HS-5 (cell line): ENCODE data around the gene WDR72.
"Not testable (repeated sequence)": the region's sequence is repeated elsewhere in the genome, so short reads cannot be mapped to it uniquely, and the experiment has no call there.

ENCODE experiments used
- DNase-seq: peaks from one replicate; pipeline ENCODE4 v3.0.0-alpha.2; 2012; ENCODE audit warnings: low read depth

The WDR72 gene

DNA sequence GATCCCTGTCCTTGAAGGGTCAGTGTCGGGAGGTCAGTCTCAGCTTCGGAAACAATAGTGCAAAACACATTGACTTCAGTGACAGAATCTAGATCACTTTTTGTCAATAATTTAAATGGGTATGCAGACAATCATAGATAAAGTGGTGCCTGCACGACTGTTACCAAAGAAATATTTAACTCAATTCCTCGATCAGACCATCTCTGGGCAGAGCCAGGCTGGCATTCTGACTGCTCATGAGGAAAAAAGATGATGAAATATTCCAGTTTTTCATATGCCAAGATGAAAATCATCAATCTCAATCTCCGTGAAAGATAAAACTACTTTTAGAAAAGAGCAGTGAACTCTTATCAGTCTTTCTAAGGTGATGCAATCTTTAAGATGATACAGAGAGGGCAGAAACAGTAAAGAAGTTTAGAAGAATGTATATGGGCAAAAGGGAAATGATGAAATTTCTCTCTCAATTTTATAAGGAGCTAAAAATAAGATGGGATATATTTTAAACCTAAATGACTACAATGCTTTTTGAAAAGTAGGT lies 169.9 kb downstream of the WDR72 start:
- DNase-seq: no peak

DNA sequence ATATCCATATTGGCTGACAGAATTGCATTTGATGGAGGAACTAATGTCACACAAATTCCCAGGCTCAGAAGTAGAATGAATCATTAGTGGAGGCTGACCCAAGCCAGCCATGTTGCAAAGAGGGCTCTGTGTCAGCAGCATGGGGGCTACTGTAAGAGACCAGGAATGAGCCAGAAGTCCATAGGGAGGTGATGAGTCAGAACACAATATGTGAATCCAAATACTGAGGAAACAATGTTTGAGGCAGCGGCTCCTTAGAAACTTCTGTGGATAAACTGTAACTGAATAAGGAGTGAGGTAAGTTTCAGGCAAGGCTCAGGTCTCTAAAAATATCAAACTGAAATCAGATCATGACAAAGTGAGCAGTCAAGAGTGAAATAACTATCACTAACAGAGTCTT lies 170.7 kb downstream of the WDR72 start:
- peak; percentile 91 for DNase-seq

DNA sequence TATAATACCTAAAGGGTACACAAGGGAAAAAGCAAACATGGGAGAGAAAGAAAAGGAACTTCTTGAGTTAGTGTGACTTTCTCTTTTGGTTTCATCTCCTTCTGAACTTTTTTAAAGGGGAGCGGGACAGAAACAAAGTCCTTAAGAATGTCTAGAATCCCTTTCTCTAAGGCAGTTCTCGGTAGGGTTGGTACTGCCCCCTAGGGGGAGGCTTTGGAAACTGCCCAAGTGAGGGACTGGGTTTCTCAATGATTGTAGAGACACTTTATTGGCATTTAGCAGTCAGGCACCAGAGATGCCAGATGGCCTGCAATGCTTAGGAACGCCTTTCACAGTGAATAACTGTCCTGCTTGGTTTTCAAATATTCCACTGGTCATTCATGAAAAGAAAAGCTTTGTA lies 172.7 kb downstream of the WDR72 start:
- no peak for DNase-seq

DNA sequence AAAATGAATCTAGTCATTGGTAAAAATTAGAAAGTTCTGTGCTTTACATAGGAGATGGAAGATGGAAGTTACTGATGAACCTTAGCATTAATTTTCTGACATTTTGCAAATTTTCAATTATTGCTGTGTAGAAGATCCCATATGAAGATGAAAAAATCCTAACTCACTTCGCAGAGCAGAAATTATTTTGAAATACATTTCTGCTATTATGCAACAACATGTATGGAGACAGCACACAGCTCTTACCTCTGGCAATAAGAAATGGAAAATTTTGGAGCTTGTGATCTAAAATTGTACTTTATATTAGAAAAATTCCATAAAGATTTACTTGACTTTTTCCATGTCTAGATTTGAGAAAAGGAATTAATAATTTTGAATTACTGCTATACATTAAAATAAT lies 177.9 kb downstream of the WDR72 start:
- no peak for DNase-seq

DNA sequence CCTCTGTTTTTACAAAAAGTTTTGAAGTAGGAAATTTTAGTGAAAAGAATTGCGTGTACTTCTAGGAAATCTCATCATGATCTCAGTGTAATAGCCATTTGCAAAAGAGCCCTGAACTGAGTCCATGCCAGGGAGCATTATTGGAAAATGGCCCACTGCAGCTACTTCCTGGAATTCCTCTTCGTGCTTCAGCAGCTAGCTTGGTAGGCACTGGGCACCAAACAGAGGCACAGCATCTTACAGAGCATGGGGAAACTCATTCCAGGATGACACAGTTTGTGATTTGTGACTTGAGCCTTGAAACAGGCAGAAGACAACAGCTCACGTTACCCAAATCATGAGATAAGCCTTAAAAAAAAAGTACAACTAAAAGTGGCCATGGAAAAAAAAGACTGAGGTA lies 179.1 kb downstream of the WDR72 start:
- DNase-seq: no peak

DNA sequence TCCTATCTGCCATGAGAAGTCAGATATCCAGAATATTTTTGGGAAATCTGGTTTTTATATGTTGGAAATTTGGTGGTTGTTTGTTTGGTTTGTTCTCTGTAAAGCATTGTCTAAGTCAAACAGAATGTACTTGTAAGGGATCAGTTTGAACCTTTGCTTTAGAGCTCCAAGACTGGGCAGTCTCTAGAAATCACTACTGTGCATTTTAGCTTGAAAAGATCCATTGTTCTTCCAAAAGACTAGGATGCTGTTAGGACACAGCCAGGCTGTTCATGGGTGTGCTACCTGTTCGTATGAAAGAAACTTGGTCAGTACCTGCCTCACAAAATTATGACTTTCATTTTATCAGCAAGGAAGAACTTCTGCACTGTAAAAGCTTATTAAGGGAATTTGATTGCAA lies 182.6 kb downstream of the WDR72 start:
- DNase-seq: no peak

DNA sequence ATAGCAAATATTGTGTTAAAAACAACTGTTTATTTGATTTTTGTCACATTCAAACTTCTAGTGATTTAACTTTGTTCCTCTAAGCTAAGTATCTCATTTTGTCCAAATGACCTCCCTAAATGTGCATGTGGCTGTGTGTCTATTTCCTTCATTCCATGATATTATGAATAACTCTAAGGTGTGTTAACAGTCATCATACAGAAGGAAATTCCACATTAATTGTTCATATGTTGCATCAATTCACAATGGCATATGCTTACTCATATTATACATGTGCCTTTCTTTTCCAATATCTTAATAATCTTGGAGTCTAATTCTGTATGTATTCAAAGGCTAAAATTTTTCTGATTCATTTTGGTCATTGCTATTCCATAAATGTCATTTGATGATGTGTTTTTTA lies 186.4 kb downstream of the WDR72 start:
- DNase-seq: no peak

DNA sequence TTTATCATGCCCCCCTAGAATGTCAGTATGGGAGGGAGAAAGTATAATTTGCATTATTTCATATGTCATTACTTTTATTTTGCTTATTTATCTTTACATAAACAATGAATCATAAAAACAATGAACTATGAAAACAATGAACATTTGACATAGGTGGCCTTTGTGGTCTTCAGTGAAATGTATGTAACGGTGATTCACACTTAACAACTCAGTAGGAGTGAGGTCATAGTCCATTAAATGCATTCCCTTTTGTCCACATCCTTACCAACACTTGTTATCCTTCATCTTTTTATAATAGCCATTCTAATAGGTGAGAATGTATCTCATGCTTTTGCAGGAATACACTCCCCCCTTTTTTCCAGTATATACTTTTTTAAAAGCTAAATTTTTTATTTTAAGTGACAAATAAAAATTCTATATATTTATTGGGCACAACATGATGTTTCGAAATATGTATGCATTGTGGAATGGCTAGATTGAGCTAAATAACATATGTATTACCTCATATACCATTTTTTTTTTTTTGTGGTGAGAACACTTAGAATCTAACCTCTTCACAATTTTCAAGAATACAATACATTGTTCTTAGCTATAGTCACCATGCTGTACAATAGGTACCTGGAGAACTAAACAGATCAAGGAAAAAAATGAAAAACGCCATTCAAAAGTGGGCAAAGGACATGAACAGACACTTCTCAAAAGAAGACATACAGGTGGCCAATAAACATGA lies 189.5 kb downstream of the WDR72 start:
- peak; percentile 39 for DNase-seq

DNA sequence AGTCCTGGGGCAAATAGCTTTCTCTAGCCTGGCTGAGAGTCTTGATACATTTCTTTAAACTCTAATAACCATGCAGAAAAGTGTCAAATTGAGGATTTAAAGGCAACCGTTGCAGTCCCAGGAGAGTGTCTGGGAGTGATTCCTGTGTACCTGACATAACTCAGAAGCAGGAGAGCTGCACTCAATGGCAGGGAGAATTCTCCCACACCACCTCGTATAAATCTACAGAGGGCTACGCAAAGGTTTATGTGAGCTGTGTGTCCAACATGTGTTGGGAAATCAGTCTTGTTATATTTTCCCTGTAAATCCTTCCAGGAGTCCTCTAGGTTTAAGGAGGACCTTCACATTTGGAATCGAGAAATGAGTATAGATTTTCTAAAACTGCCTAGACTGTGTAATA lies 192.6 kb downstream of the WDR72 start:
- DNase-seq: no peak

DNA sequence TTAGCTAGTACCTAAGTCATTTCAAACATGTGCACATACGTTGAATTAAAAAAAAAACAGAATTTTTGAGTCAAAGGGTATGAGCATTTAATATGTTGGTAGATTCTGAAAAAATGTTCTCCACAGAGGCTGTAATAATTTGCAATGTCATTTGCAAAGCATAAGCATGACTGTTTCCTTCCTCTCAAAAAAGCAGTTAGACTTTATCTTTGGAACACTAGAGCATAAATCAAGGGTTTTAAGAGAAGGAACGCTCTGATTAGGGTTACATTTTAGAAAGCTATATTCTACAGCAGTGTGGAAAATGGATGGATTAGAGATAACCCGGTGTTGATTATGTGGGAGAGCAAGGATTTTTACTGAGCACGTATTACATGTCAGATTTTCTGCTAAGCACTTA lies 193.7 kb downstream of the WDR72 start:
- no peak for DNase-seq

DNA sequence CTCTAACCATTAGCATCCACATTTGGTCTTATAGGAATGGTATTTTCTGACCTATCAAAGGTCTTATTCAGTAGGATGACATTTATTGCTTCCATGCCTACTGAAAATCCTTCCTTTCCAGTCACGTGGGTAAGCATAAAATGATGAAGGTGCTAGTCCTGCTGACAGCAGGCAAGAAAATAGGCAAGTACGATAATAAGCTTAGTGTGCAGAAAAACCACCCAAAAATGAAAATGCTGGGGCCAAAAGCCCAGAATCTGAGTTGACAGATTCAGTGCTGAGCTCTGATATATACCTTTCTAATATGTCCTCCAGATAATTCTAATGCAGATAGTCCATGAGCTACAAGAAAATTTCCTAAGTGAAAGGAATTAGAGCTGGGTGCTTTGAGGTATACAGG lies 194.8 kb downstream of the WDR72 start:
- no peak for DNase-seq

DNA sequence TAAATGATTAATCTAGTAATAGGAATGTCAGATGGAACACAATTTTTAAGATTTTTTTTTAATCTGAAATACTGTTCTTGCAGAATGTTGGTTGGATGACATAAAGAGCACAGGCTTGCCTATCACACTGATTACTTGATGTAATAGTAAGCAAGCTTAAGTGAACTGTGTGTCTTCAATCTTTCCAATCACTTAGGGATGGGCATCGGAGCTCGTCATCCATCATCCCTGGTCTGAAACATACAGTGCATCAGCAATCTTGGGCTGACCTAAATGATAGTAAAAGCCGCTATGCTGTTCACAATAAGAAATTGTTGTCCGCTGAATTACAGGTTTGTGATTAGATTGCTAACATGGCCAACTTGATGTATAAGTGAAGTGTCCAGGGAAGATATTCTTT lies 195.8 kb downstream of the WDR72 start:
- DNase-seq: no peak

DNA sequence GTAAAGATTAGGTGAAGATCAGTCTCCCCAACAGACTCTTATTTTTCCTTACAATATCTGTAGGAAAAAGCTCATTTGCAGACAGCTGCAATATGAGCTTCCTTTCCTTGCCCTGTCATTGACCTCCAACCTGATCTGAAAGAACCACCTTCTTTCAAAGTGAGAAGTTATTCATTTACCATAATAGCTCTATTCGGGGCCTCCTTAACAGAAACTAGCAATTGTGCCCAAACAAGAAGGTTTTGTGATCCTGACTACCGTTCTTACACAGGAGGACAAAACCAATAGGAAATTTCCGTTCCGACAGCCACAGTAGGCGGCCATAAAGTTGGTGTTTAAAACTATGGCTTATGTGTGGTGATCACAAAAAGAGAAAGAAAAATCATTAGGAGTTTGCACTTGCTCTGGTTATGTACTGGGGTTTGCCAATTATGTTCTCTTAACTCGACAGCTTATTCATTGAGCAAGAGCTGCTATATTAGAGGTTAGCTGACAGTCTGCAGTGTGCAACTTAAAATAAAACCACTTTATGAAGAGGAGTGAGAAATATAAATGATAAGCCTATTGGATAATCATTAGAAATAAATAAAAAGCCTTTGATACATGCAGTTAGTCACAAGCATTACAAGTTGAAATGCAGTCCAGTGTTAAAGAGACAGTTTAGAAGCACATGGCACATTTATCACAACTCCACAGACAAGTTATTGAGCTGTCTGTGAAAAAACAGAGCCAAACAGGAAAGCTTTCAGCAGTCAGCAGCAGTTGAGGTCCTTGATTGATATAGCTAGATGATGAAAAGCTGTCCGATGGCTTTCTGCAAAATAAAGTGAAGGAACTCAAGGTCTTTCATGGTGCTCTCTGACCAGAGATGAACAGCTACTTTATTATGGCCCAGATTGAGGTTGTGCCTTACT lies 199.8 kb downstream of the WDR72 start:
- DNase-seq: no peak

DNA sequence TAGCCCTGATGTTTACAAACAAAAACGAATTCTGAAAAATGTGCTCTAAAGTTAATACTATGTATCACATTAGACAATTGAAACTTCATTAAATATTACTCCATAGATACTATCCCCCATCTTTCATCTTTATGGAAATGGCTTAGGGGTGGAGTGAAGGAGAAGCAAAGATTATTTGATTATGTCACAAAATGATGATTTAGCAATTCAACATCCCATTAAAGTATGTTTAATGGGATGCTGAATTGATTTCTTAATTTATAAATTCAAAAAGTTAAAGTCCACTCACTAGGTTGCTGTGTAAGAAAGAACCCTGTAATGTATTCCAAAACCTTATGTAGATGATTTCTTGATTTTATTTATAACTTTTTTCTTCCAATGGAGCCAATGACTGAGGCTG lies 201.1 kb downstream of the WDR72 start:
- no peak for DNase-seq

DNA sequence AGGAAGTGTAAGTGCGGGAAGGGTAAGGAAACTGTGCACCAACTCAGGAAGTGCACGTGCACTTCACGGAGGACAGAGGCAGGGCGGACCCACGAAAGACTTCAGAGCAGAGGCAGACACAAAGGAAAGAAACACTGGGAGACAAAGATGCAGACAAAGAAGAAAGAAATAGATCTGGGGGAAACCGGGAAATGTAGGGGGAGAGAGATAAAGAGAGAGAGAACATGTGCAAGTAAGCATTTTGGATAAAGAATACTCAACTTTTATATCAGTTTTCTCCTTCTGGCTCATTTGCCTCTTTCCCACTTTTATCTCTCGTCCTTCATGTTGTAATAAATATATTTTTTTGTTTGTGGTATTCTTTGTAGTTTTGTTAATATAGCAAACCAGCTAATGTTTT lies 204.2 kb downstream of the WDR72 start:
- no peak for DNase-seq

DNA sequence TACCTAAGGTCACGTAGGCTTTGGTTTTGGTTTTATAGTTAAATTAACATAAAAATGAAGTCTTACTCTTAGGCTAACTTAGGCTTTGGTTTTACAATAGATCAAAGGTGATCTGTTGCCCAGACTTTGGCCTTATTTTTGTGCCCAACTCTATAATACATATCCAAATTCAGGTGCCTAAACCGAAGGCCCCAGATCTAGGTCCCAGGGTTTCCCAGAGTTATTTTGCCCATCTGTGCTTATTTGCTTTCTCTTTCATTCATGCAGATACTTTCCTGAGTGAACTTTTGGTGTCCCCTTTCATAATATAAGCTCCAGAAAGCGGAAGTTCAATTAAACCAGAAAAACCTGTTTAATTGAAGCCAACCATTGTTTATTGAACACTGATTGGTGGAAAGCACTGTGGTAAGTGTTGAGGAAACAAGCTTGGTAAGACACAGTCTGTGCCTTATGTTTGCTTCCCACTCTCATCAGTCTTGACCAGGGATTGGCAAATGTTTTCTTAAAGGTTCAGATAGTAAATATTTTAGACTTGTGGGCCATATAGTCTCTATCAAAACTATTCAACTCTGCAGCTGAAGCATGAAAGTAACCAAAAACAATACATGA lies 209.7 kb downstream of the WDR72 start:
- no peak for DNase-seq

DNA sequence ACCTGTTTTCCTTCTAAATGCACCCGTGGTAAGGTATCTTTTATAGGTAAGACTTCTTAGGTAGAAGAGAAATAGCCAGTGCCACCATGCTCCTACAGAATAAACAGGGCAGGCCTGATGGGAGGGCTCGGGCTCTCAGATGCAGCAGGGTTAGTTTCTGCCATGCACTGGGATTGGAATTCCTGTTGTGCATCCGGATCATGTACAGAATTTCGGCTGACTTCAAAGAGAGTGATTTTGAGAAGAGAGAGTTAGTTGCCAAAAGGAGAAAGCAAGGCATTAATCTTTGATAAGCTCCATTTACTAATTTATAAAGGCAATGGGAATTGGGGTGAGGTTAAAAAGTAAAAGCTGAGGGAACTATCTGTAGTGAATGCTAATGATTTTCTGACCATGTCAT lies 211.2 kb downstream of the WDR72 start:
- no peak for DNase-seq

DNA sequence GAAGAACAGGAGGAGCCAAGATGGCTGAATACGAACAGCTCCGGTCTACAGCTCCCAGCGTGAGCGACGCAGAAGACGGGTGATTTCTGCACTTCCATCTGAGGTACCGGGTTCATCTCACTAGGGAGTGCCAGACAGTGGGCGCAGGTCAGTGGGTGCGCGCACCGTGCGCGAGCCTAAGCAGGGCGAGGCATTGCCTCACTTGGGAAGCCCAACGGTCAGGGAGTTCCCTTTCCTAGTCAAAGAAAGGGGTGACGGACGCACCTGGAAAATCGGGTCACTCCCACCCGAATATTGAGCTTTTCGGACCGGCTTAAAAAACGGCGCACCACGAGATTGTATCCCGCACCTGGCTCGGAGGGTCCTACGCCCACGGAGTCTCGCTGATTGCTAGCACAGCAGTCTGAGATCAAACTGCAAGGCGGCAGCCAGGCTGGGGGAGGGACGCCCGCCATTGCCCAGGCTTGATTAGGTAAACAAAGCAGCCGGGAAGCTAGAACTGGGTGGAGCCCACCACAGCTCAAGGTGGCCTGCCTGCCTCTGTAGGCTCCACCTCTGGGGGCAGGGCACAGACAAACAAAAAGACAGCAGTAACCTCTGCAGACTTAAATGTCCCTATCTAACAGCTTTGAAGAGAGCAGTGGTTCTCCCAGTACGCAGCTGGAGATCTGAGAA lies 218.7 kb downstream of the WDR72 start:
- DNase-seq: not testable (repeated sequence)

DNA sequence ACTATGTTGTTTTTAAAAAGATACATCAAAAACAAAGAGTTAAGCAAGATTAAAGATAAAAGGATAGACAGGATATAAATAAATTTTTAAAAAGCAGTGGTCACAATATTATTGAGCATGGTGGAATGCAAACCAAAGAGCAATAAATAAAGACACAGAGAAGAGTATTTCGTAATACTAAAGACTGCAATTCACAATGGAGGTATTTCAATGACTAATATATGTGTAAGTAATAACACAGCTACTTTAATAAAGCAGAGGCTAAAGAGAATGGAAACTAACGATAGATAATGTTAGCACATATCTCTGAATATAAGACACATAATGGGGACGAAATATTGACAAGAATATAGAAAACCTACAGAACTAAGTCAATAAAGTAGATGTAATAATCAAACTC lies 219.6 kb downstream of the WDR72 start:
- DNase-seq: no peak

DNA sequence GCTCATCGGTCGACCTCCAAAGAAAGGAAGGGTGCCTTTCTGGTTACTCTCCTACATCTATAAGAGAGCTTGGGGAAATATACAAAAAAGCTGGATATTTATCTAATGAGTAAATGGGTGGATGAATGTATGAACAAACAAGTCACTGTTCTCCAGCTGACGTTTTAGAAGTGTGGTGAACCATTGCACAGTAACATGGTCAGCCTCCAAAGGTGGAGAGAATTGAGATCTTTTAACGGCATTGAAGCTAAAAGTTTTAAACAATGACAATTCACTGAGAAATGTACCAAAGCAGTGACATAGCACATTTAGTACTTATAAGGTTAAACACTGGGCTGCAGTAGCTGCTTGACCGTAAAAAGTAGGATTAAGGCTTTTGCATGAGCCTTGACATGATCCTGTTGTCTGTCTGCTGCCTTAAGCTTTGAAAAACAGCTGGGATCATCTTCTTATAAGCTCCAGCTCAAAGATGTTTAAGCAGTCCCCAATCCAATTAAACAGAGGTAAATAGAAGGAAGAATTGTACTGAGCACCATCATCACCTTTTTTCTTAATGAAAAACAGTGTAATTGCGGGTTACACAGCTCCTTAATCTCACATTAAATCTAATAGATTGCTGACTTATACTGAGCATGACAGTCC lies 222.9 kb downstream of the WDR72 start:
- no peak for DNase-seq

DNA sequence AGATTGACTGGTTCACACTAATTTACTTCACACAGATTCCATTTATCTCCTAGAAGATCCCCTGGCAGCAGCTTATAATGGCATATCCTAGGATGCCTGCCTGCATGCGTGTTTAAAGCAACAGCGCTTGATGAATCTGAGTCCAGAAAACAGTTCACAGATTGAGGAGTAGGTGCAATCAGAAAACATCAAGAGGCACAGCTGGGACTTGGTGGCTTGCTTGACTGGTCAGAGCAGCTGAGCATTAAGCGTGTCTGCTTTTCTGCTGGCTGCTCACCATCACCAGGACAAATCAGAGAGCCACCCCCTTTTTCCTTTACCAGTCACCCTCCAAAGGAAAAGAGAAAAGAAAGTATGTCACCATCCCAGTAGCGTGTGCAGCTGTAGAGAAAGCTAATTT lies 223.6 kb downstream of the WDR72 start:
- DNase-seq: no peak
